Measurements from ENCODE around the gene FFAR2. TPM values are rescaled to one million over a fixed set of nuclear protein-coding genes. Genes with fewer than 3 reads are reported as not detected.

FFAR2 gene
- total RNA-seq, 1 donor from 2014 or later, result not detected

DNA sequence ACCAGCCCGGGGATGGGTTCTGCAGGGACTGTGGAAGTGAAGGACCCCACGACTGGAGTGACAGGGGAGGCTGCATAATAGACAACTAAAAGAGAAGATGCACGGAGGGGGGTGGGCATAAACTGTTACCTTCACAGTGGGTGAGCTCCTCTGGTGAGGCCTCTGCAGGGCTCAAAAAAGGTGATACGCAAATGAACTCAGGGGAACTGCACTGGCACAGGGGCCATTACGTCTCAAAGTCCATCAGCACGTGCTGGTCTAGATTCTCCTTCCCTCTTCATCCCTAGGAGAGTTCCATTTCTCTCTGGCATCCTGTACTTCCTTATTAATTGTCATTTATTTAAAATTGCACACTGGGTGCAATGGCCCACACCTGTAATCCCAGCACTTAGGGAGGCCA is 8.1 kb upstream of the FFAR2 start:
- Histone ChIP-seq H3K4me3 (no peak overlapping the region), H3K36me3 (no peaks in the 10 kb centered on the region), H3K27ac (no peak overlapping the region), H3K9me3 (no peaks in the 10 kb centered on the region), H3K4me1 (no peaks in the 10 kb centered on the region), H3K27me3 (no peaks in the 10 kb centered on the region)
- intact Hi-C loops (cut with DNase I), result no loop called here
- no peak for DNase-seq (ENCODE audit: low spot score in 2 of 2)
- TF ChIP-seq, protein P1, sequence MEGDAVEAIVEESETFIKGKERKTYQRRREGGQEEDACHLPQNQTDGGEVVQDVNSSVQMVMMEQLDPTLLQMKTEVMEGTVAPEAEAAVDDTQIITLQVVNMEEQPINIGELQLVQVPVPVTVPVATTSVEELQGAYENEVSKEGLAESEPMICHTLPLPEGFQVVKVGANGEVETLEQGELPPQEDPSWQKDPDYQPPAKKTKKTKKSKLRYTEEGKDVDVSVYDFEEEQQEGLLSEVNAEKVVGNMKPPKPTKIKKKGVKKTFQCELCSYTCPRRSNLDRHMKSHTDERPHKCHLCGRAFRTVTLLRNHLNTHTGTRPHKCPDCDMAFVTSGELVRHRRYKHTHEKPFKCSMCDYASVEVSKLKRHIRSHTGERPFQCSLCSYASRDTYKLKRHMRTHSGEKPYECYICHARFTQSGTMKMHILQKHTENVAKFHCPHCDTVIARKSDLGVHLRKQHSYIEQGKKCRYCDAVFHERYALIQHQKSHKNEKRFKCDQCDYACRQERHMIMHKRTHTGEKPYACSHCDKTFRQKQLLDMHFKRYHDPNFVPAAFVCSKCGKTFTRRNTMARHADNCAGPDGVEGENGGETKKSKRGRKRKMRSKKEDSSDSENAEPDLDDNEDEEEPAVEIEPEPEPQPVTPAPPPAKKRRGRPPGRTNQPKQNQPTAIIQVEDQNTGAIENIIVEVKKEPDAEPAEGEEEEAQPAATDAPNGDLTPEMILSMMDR (IDR thresholded peaks at IDR 0.05), result no peak

DNA sequence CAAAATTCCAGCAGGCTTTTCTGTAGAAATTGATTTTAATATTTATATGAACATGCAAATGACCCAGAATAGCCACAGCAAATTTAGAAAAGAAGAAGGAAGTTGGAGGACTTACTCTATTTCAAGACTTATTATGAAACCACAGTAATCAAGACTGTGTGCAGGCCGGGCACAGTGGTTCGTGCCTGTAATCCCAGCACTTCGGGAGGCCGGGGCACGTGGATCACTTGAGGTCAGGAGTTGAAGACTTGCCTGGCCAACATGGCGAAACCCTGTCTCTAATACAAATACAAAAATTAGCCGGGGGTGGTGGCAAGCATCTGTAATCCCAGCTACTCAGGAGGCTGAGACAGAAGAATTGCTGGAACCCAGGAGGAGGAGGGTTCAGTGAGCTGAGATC is 6.0 kb upstream of the FFAR2 start:
- Histone ChIP-seq H3K27me3 (no peaks in the 10 kb centered on the region), H3K9me3 (no peaks in the 10 kb centered on the region), H3K27ac (no peak overlapping the region), H3K4me1 (no peaks in the 10 kb centered on the region), H3K4me3 (no peak overlapping the region), H3K36me3 (no peaks in the 10 kb centered on the region)
- DNase-seq (ENCODE audit: low spot score in 2 of 2), result peak in 1 of 2 donors; percentile 76
- intact Hi-C loops (cut with DNase I), result no loop called here
- TF ChIP-seq, protein P1 (IDR thresholded peaks at IDR 0.05), result no peak

DNA sequence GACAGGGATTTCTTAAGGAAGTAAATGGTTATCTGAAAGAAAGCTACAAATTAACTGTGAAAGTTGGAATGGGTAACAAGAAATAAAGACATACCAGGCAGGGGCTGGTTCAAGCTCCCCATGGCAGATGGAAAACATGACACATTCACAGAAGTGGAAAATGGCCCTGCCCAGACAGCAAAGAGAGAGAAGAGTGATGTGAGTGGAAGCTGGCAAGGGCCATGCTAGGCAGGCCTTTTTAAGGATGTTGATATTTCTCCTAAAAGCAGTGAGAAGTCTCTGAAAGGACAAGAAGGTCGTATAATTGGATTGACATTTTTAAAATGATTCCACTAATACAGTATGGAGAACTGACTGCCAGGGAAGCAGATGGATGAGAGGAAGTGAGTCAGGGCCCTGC is 3.3 kb upstream of the FFAR2 start:
- no peak for DNase-seq (ENCODE audit: low spot score in 2 of 2)
- H3K27ac ChIP-seq, result no peak overlapping the region
- H3K36me3 ChIP-seq, result no peaks in the 10 kb centered on the region
- H3K9me3 ChIP-seq, result no peaks in the 10 kb centered on the region
- H3K27me3 ChIP-seq, result no peaks in the 10 kb centered on the region
- H3K4me1 ChIP-seq, result no peaks in the 10 kb centered on the region
- H3K4me3 ChIP-seq, result no peak overlapping the region
- intact Hi-C loops (cut with DNase I), result no loop called here
- TF ChIP-seq, protein P1 (IDR thresholded peaks at IDR 0.05), result no peak

DNA sequence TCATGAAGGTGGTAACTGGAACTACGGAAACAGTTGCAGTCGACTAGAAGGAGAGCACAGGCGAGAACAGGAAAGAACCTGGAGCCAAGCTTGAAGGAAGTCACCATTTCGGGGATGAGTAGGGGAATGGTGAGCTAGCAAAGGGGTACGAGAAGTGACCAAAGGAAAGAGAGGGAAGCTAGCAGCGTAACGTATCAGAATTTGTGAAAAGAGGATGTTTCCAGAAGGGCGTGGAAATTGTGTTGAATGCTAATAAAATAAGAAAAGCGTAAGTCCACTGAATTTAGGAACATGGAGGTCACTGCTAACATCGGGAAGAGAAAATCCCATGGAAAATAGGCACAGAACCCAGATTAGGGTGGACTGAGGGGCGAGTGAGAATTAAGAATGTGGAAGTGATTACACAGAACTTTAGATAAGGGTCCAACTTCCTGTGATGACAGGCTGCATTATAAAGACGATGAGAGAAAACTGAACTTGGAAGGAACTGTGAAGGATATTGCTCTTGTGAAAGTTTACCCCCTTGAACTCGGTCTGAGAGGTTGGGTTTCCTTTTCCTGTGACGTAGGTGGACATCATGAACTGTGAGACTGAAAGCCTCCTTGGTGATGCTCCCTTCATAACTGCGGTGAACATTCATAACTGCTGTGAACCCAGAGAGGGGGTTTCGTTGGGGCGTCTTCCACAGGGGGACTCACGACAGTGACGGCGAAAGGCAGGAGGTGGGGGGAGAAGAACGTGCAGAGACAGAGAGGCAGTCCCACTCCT is 2.0 kb upstream of the FFAR2 start:
- no peaks in the 10 kb centered on the region for H3K9me3 ChIP-seq
- H3K4me3 ChIP-seq, result no peak overlapping the region
- H3K4me1 ChIP-seq, result no peaks in the 10 kb centered on the region
- TF ChIP-seq, protein P1 (IDR thresholded peaks at IDR 0.05), result no peak
- no peaks in the 10 kb centered on the region for H3K27me3 ChIP-seq
- no peak overlapping the region for H3K27ac ChIP-seq
- DNase-seq (ENCODE audit: low spot score in 2 of 2), result no peak
- H3K36me3 ChIP-seq, result no peaks in the 10 kb centered on the region
- intact Hi-C loops (cut with DNase I), result no loop called here

DNA sequence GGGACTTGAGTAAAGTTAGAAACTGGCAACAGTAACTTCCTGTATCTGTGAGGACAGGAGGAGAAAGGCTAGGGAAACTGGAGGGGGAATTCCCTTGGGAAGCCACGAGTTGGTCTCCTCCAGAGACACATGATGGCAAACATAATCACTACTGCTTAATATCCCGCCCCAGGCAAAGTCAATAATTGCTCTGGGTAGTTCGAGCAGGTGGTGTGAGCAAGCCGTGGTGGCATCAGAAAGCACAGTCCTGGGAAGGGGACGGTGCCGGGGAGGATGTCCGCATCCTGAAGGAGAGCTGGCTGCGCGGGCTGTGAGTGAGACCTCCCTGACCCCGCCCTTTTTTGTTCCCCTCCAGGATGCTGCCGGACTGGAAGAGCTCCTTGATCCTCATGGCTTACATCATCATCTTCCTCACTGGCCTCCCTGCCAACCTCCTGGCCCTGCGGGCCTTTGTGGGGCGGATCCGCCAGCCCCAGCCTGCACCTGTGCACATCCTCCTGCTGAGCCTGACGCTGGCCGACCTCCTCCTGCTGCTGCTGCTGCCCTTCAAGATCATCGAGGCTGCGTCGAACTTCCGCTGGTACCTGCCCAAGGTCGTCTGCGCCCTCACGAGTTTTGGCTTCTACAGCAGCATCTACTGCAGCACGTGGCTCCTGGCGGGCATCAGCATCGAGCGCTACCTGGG is 1.4 kb downstream of the FFAR2 start:
- no peaks in the 10 kb centered on the region for H3K36me3 ChIP-seq
- intact Hi-C loops (cut with DNase I), result no loop called here
- H3K27ac ChIP-seq, result no peak overlapping the region
- H3K4me1 ChIP-seq, result no peaks in the 10 kb centered on the region
- H3K9me3 ChIP-seq, result no peaks in the 10 kb centered on the region
- DNase-seq (ENCODE audit: low spot score in 2 of 2), result no peak
- no peak overlapping the region for H3K4me3 ChIP-seq
- no peaks in the 10 kb centered on the region for H3K27me3 ChIP-seq
- TF ChIP-seq, protein P1 (IDR thresholded peaks at IDR 0.05), result no peak

Measured in ascending aorta (tissue), 2 donors.